ENCODE measurements around the gene MUC12. TPM values are rescaled to one million over a fixed set of nuclear protein-coding genes. Genes with fewer than 3 reads are reported as not detected.
A peak's percentile ranks its signal among the peaks of the same experiment; 100 is the strongest.

MUC12 gene
- total and polyA plus RNA-seq, 2 of the 13 experiments (the other 11 are each of a cell fraction or from before 2014, with no cell fraction given) = not detected

DNA sequence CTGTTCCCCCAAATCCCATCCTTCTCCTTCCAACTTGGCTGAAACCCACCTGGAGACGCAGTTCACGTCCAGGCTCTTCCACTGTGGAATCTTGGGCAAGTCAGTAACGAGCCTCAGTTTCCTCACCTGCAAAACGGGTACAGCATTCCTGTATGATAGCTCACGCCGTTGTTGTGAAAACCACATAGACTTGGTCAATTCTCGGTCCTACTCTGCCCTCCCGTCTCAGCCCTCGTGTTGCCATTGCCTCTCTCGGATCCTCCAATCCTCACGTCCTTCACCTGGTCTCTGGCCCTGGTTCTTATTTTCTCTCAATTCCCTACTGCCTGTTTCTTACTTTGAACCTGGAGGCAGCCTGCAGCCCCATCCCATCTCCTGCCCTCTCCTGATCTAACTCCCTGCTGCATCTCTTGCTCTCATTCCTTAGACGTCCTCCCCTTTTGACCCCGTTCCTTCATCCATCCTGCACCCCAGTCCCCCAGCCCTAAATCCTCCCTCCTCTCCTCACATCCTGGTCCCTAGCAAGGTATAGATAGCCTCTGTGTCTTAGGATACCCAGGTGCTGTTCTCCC is 2.0 kb upstream of the MUC12 start:
- Histone ChIP-seq H3K4me3 (replicated peaks in 1 of 3; ENCODE audit: insufficient read depth in 1 of 3, low read depth in 2 of 3, low read length in 3 of 3) (no peak overlapping the region), H3K27me3 (ENCODE audit: control insufficient read depth in 1 of 2, insufficient read depth in 2 of 2, low read length in 2 of 2) (peaks cover 12 to 43% of the 10 kb centered on the region in 2 experiments), H3K4me1 (ENCODE audit: insufficient read depth, low read length) (0 out of 2 replicates have a peak, but pooled peaks cover 10% of the 10 kb centered on the region), H3K27ac (ENCODE audit: extremely low read length, insufficient read depth, low read length) (no peak overlapping the region), H3K36me3 (replicated peaks in 1 of 2; ENCODE audit: control insufficient read depth in 1 of 2, insufficient read depth in 2 of 2, low read length in 2 of 2) (no peaks in the 10 kb centered on the region), H2AFZ (ENCODE audit: low read length) (no peak overlapping the region), H4K20me1 (ENCODE audit: insufficient read depth, low read length) (no peaks in the 10 kb centered on the region), H3K4me2 (ENCODE audit: low read depth, low read length) (no peak overlapping the region), H3K79me2 (ENCODE audit: insufficient read depth, low read length) (no peaks in the 10 kb centered on the region), H3K9ac (ENCODE audit: insufficient read depth, low read depth, low read length) (no peak overlapping the region), H3K9me3 (ENCODE audit: low read length) (no peaks in the 10 kb centered on the region)
- FAIRE-seq (no peak), DNase-seq (ENCODE audit: low spot score) (no peak), ATAC-seq (no peak)
- 31% methylated on average over 13 of the region's 13 CpGs for WGBS (ENCODE audit: low lambda C conversion rate)
- in situ Hi-C loops (cut with HindIII; ENCODE audit: extremely low pct_ligation_motif_present, low pct_unique_long_range_greater_than_20kb) = loop anchor here (5.0 kb wide), 1 partner anchor 90 kb away; no protein-coding TSS in a partner anchor
- BruUV-seq (replicated peaks) = no TSS peak
- TF ChIP-seq PCBP2 (optimal IDR thresholded peaks at IDR 0.05; ENCODE audit: low read depth, low read length, poor library complexity, severe bottlenecking) (peak; percentile 74), ADNP (CRISPR knock-in tag; IDR thresholded peaks at IDR 0.05) (no peak), ZMYM3 (CRISPR knock-in tag; IDR thresholded peaks at IDR 0.05) (peak; percentile 77), SNAPC2 (CRISPR knock-in tag; IDR thresholded peaks at IDR 0.05) (no peak), ZNF629 (CRISPR knock-in tag; conservative IDR thresholded peaks at IDR 0.05) (peak; percentile 93)
- TF ChIP-seq, protein P1, sequence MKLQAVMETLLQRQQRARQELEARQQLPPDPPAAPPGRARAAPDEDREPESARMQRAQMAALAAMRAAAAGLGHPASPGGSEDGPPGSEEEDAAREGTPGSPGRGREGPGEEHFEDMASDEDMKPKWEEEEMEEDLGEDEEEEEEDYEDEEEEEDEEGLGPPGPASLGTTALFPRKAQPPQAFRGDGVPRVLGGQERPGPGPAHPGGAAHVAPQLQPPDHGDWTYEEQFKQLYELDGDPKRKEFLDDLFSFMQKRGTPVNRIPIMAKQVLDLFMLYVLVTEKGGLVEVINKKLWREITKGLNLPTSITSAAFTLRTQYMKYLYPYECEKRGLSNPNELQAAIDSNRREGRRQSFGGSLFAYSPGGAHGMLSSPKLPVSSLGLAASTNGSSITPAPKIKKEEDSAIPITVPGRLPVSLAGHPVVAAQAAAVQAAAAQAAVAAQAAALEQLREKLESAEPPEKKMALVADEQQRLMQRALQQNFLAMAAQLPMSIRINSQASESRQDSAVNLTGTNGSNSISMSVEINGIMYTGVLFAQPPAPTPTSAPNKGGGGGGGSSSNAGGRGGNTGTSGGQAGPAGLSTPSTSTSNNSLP (IDR thresholded peaks at IDR 0.05; ENCODE audit: low read depth, low read length) = no peak
- intact Hi-C loops (cut with micrococcal nuclease; ENCODE audit: unreplicated experiment) = loop anchor here (2.0 kb wide), 1 partner anchor 109 kb away; no protein-coding TSS in a partner anchor
- CTCF ChIA-PET (ENCODE audit: low intra/inter-chr PET ratio, low total read pairs) = interaction anchor here (1.4 to 2.9 kb wide), 2 partner anchors 92 to 110 kb away, joined by 3 to 45 read pairs; no protein-coding TSS in a partner anchor
- POLR2A ChIA-PET = no interaction called here

DNA sequence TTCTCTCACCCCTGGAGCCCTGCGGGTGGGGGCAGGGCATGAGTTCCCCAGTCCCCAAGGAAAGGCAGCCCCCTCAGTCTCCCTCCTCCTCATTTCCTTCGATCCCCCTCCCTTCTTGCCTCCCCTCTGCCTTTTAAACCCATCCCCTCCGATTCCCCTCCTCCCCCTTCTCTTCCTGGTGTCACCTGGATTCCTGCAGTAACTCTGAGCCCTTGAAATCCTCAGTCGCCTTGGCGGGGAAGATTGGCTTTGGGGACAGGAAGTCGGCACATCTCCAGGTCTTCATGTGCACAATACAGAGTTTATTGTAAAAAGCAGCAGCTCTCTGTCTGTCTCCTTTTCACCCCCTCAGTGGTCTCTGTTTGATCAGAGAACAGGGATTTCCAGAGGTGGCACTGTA is 1.3 kb upstream of the MUC12 start:
- 0 out of 2 replicates have a peak, but pooled peaks cover 10% of the 10 kb centered on the region for H3K4me1 ChIP-seq (ENCODE audit: insufficient read depth, low read length)
- H3K36me3 ChIP-seq (replicated peaks in 1 of 2; ENCODE audit: control insufficient read depth in 1 of 2, insufficient read depth in 2 of 2, low read length in 2 of 2) = no peaks in the 10 kb centered on the region
- ATAC-seq = no peak
- peaks cover 12 to 47% of the 10 kb centered on the region in 2 experiments for H3K27me3 ChIP-seq (ENCODE audit: control insufficient read depth in 1 of 2, insufficient read depth in 2 of 2, low read length in 2 of 2)
- DNase-seq (ENCODE audit: low spot score) = no peak
- H3K9ac ChIP-seq (ENCODE audit: insufficient read depth, low read depth, low read length) = no peak overlapping the region
- H3K27ac ChIP-seq (ENCODE audit: extremely low read length, insufficient read depth, low read length) = no peak overlapping the region
- ChIA-PET POLR2A (no interaction called here), CTCF (ENCODE audit: low intra/inter-chr PET ratio, low total read pairs) (no interaction called here)
- BruUV-seq (replicated peaks) = no TSS peak
- H3K9me3 ChIP-seq (ENCODE audit: low read length) = no peaks in the 10 kb centered on the region
- H3K79me2 ChIP-seq (ENCODE audit: insufficient read depth, low read length) = no peaks in the 10 kb centered on the region
- in situ Hi-C loops (cut with HindIII; ENCODE audit: extremely low pct_ligation_motif_present, low pct_unique_long_range_greater_than_20kb) (loop anchor here (5.0 kb wide), 1 partner anchor 89 kb away; no protein-coding TSS in a partner anchor), intact Hi-C loops (cut with micrococcal nuclease; ENCODE audit: unreplicated experiment) (no loop called here)
- H3K4me2 ChIP-seq (ENCODE audit: low read depth, low read length) = no peak overlapping the region
- whole genome bisulfite sequencing (ENCODE audit: low lambda C conversion rate) = 49% methylated on average over 5 of the region's 6 CpGs
- no peak overlapping the region for H2AFZ ChIP-seq (ENCODE audit: low read length)
- no peak overlapping the region for H3K4me3 ChIP-seq (replicated peaks in 1 of 3; ENCODE audit: insufficient read depth in 1 of 3, low read depth in 2 of 3, low read length in 3 of 3)
- no peak for FAIRE-seq
- H4K20me1 ChIP-seq (ENCODE audit: insufficient read depth, low read length) = no peaks in the 10 kb centered on the region
- TF ChIP-seq AKAP8 (CRISPR knock-in tag; IDR thresholded peaks at IDR 0.05) = no peak
- TF ChIP-seq PHF21A (CRISPR knock-in tag; IDR thresholded peaks at IDR 0.05) = no peak
- TF ChIP-seq KDM6A (CRISPR knock-in tag; IDR thresholded peaks at IDR 0.05; ENCODE audit: low read depth) = no peak
- TF ChIP-seq, protein P2, sequence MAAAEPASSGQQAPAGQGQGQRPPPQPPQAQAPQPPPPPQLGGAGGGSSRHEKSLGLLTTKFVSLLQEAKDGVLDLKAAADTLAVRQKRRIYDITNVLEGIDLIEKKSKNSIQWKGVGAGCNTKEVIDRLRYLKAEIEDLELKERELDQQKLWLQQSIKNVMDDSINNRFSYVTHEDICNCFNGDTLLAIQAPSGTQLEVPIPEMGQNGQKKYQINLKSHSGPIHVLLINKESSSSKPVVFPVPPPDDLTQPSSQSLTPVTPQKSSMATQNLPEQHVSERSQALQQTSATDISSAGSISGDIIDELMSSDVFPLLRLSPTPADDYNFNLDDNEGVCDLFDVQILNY (CRISPR knock-in tag; conservative IDR thresholded peaks at IDR 0.05) = no peak
- TF ChIP-seq ZNF431 (CRISPR knock-in tag; IDR thresholded peaks at IDR 0.05; ENCODE audit: borderline replicate concordance, low read depth) = no peak
- no peak for TF ChIP-seq HDAC6 (IDR thresholded peaks at IDR 0.05; ENCODE audit: low read depth, low read length)
- TF ChIP-seq, protein P3, sequence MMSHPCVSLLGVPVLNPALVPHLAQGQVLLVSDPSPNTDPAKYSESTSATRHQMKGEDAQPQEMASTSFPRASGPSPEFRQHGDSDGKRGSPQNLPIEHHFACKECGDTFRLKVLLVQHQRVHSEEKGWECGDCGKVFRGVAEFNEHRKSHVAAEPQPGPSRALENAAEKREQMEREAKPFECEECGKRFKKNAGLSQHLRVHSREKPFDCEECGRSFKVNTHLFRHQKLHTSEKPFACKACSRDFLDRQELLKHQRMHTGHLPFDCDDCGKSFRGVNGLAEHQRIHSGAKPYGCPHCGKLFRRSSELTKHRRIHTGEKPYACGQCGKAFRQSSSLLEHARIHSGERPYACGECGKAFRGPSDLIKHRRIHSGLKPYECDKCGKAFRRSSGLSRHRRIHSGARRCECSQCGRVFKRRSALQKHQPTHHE (CRISPR knock-in tag; IDR thresholded peaks at IDR 0.05; ENCODE audit: borderline replicate concordance) = no peak
- TF ChIP-seq U2AF1 (optimal IDR thresholded peaks at IDR 0.05; ENCODE audit: low read depth, low read length) = no peak
- no peak for TF ChIP-seq POLR2G (IDR thresholded peaks at IDR 0.05; ENCODE audit: low read depth, low read length)
- no peak for TF ChIP-seq MTA3 (CRISPR knock-in tag; IDR thresholded peaks at IDR 0.05)

Data from HepG2 (cell line).